DMS53 (cell line): ENCODE results near the gene CCSER1.
"Not testable (repeated sequence)": the region's sequence is repeated elsewhere in the genome, so short reads cannot be mapped to it uniquely, and the experiment has no call there.

Experiments
- DNase-seq: peaks from one replicate; lab custom pipeline; 2025; lab: John Stamatoyannopoulos, UW

The CCSER1 gene

GRCh38 chr4:90705501-90705900 lies 578.3 kb downstream of the CCSER1 start:
- not testable (repeated sequence) for DNase-seq

GRCh38 chr4:90715242-90715641 lies 588.0 kb downstream of the CCSER1 start:
- DNase-seq, result no peak

GRCh38 chr4:90718931-90719330 lies 591.7 kb downstream of the CCSER1 start:
- no peak for DNase-seq

DNA sequence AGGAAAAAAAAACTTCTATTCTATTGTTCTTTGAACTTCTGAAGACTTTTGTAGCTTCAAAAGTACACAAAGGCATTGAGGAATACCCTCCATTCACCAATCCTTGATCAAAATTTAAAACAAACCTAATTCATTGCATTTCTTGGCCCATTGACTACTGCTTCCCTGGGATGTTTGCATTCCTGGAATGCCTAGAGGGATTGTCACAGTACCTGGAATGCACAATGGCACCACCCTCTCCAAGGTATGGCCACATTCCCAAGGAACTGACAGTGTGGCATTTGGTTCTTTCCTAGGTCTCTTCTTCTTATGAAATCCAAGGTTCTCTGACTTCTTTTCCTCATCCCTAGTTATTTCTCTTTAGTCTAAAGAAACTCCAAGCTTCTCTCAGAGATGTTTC lies 600.7 kb downstream of the CCSER1 start:
- no peak for DNase-seq

DNA sequence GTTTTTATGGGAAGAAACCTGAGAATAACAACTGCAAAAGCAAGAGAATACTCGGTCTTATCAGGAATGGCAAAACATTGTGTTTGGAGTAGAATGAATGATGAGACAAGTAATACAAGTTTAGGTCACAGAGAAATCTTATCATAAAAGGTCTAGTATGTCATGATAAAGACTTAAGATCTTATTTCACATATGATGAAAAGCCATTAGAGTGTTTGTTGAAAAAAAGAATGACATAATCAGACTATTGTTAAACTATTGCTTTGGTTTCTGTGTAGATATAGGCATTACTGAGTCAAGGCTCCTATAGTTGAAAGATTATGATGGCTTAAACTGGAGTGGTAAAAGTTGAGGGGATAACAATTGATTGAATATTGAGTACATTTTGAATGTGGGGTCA lies 603.6 kb downstream of the CCSER1 start:
- no peak for DNase-seq

DNA sequence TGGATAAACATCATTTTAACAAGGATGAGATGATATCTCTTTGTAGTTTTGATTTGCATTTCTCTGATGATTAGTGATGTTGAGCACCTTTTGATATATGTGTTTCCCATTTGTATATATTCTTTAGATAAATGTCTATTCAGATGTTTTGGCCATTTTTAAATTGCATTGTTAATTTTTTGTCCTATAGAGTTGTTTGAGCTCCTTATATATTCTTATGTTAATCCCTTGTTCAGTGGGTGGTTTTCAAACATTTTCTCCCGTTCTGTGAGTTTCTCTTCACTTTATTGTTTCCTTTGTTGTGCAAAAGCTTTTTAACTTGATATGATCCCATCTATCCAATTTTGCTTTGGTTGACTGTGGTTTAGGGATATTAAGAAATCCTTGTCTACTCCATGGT lies 606.0 kb downstream of the CCSER1 start:
- no peak for DNase-seq

GRCh38 chr4:90745176-90745575 lies 618.0 kb downstream of the CCSER1 start:
- no peak for DNase-seq

DNA sequence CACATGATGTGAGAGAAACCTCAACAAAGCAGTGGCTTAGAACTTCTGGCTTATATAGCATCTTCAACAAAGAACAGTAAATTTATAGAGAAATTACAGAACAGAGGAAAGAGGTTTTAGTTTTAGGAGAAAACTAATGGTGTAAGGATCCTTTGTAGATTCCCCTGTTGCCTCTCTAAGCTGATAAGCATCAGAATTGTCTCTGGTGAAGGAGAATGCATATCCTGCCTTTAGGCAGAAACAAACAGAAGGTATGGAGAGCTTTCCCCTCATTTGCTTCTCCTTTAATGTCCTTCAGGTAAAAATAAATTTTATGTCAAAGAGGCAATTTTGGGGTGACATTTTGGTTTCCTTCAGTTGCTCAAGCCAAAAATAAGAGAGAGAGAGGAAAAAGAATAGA lies 625.9 kb downstream of the CCSER1 start:
- no peak for DNase-seq

GRCh38 chr4:90757534-90758060 lies 630.4 kb downstream of the CCSER1 start:
- DNase-seq, result no peak

GRCh38 chr4:90760059-90760458 lies 632.9 kb downstream of the CCSER1 start:
- DNase-seq, result no peak

DNA sequence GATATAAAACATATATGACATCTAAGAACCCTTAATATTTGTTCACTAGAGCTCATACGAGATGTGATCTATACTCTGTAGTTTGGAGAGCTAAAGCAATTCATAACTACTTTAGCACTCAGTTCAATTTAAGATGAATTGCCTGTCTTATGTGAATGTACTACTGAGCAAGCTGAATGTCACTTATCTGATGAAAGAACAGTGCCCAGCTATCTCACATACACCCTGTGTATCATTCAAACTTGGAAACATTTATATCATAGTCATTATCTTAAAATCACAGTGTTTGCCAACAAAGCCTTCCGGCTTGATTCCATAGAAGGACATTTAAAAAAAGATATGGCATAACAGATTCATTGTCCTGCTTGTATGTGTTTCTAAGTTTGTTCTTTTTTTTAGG lies 639.6 kb downstream of the CCSER1 start:
- no peak for DNase-seq

- no peak for DNase-seq
These were observed 642.1 kb downstream of the CCSER1 start for GRCh38 chr4:90769251-90769650.

DNA sequence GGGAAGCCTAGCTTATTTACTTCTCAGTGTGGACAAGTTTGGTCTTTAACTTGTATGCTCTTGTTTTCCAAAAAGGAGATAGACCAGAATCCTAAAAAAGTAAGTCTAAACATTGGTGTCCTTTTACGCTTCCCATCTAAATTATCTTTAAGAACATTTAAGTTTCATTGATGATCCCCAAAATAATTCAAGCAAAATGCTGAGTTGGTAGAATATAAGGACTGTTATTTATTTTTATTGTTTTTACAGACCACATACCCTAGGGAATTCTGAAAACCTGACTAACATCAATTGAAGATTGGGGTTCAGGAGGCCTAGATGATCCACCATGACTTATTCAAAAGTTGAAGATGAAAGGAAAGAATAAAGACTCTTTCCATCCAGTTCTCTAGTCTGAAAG lies 653.0 kb downstream of the CCSER1 start:
- DNase-seq, result no peak

DNA sequence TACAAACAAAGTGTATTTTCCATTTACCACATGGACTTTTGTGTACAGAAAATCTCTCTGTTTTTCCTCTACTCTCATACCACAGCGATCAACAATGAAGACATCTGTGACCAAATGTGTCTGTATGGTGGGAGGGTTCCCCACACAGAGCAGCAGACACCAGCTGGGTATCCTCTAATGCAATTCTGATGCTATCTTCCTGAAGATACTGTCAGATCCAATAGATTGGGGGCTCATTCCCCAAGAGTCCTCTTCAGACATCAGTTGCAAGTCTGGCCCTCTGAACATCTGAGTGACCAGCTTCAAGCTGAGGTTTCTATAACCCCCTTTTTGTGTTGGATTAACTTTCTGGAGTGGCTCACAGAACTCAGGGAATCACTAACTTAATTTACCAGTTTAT lies 659.4 kb downstream of the CCSER1 start:
- no peak for DNase-seq

GRCh38 chr4:90792696-90793095 lies 665.5 kb downstream of the CCSER1 start:
- DNase-seq, result no peak

GRCh38 chr4:90798948-90799347 lies 671.8 kb downstream of the CCSER1 start:
- DNase-seq, result no peak

GRCh38 chr4:90799895-90800294 lies 672.7 kb downstream of the CCSER1 start:
- DNase-seq, result peak; percentile 2

DNA sequence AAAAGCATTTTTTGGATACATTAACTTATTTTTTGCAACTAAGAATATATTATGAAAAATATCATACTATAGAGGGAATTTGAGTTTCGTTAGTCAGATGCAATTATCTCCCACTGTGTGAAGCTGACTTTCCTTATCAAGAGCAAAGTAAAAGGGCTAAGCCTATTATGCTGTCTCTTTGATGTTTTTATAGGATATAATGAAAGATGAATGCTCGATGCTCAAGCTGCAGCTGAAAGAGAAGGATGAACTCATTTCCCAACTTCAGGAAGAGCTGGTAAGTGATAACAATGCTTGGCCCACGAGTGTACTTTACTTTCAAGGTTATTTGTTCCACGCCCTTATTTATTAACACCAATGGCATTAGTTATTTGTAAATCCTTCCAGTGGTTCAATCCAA lies 688.4 kb downstream of the CCSER1 start:
- DNase-seq, result no peak

- peak; percentile 32 for DNase-seq
These were observed 689.6 kb downstream of the CCSER1 start for GRCh38 chr4:90816754-90817153.

DNA sequence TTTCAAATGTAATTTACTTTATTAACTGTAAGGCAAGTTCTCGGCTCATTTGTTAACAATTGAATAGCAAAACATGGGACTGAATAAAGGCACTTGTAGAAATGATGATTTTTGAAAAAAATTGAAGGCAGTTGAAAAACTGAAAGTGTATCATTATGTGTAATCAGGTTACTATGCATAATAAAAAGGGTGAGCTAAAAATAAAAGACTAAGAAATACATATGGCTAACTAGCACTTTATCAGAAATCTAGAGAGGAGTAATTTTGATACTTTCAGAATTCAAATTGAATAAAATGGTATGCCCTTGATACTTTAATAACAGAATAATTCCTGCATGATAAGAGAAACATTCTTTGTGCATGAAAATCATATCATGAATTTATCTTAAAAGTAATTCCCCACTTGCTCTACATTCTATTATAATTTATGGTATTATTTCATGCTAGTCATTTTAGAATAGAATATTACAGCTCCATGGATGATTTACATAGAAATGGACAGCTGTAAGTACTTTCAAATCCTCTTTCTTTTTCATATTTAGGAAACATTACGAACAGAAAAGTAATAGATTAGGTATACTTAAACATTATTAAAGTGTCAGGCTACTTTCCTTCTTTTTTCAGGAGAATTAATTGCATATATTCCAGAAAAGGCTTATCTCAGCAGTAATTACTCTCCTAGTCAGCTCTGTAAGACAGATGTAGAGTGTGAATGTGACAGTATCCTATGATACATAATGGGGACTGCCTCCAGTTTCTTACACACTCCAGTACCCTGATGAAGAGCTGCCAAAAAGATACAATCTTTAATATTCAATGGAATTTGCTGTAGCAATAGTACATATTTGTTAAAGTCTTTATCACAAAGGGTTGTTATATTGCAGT lies 697.3 kb downstream of the CCSER1 start:
- DNase-seq, result no peak

DNA sequence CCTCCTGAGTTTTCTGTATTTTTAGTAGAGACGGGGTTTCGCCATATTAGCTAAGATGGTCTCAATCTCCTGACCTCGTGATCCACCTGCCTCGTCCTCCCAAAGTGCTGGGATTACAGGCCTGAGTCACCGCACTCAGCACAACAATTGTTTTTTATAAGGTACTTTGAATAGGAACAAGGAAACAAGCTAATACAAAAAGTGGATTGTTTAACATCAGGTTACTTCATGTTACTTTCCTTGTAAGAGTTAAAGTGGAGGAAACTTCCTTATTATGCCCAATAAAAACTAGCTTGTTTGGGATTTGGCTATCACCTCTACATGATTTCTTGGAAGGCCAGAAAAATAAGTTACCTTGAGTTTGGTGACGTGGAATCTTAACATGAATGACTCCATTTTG lies 698.7 kb downstream of the CCSER1 start:
- no peak for DNase-seq

- DNase-seq, result no peak
These were observed 706.5 kb downstream of the CCSER1 start for GRCh38 chr4:90833706-90834105.

GRCh38 chr4:90837241-90837640 lies 710.0 kb downstream of the CCSER1 start:
- no peak for DNase-seq

- not testable (repeated sequence) for DNase-seq
These were observed 711.7 kb downstream of the CCSER1 start for GRCh38 chr4:90838859-90839258.
